Measurements from ENCODE around the gene PABPC1L2A.
"Not testable (repeated sequence)": the region's sequence is repeated elsewhere in the genome, so short reads cannot be mapped to it uniquely, and the experiment has no call there.

Gene PABPC1L2A

DNA sequence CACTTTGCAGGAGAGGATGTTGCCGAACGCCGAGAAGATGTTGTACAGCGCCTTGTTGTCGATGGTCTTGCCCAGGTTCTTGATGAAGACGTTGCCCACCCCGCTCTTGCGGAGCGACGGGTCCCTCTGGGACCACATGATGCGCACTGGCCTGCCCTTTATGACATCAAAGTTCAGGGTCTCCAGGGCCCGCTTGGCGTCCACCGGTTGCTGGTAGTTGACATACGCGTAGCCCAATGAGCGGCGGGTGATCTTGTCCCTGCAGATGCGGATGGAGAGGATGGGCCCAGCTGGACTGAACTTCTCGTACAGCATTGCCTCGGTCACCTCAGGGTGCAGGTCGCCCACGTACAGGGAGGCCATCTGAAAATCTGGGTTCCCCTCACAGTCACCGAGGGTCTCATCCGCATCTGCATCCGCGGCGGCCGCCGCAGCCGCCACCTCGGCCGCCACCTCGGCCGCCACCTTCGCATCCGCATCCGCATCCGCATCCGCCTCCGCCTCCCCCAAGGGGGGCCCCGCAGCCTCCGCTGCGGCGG is at the start of gene PABPC1L2A:
Gene PABPC1L2A, minus strand, starts transcription at position 489 of the 539 bp plus-strand sequence. Its CDS starts 126 bp downstream, at position 363.
- DNase-seq: not testable (repeated sequence)

DNA sequence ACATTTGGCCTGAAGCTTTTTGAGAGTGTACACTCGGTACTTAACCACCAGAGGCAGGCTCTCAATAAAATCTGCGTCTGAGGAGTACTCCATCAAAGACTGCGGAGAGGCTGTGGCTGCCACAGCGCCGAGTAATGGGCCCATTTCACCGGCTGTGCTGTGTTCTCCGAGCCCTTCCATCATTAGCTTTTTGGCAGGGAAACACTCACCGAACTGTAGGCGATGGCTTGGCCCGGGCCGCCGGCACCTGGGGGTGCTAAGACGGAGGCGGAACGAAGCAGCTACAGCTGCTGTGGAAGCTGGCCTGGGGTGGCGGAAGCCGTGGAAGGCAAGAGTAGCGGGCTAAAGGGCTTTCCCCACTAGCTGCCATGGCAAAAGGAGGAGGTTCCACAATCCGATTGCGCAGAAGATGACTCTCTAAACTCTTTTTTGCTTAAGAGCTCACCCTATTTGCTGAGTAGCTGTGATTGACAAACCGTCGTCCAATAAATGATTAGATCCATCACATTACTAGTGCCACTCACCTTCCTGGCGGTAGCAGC is 48.5 kb upstream of the PABPC1L2A start:
- no peak for DNase-seq

DNA sequence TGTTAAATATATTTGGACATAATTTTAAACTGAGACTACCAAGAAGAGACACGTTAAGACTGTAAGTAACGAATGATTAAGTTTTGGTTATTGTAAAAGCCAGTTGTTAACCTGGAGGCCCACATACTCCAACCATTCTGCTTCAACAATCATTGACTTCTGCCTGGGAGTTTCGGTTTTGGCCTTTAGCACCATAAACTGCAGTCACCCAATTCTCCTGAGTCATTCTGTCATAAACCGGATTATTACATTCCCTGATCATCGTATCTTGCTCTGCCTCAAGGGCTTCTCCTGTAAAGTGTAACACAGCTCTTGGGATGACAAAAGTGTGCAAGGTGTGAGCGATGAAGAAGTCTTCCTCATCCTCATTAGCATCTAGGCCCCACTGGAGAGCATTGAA is 46.9 kb upstream of the PABPC1L2A start:
- DNase-seq: no peak

DNA sequence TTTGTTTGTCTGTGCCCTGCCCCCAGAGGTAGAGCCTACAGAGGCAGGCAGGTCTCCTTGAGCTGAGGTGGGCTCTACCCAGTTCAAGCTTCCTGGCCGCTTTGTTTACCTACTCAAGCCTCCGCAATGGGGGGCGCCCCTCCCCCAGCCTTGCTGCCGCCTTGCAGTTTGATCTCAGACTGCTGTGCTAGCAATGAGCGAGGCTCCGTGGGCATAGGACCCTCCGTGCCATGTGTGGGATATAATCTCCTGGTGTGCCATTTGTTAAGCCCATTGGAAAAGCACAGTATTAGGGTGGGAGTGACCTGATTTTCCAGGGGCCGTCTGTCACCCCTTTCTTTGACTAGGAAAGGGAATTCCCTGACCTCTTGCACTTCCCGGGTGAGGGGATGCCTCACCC is 20.2 kb upstream of the PABPC1L2A start:
- DNase-seq: not testable (repeated sequence)

DNA sequence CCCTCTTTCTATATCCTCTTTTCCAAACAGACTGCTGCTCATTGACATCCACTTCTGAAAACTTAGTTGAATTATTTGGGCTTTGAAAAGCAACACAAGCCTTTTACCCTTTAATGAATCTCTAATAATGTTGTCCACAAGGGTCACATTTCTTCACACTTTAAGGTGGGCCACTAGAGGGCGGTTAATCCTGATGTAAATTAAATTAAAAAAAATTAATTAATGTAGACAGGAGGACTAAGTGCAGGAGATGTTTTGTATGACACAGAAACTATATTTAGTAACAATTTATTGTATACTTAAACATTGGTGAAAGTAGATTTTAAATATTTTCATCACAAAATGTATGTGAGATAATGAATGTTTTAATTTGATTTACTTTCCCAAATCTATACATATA is 7.5 kb upstream of the PABPC1L2A start:
- not testable (repeated sequence) for DNase-seq

DNA sequence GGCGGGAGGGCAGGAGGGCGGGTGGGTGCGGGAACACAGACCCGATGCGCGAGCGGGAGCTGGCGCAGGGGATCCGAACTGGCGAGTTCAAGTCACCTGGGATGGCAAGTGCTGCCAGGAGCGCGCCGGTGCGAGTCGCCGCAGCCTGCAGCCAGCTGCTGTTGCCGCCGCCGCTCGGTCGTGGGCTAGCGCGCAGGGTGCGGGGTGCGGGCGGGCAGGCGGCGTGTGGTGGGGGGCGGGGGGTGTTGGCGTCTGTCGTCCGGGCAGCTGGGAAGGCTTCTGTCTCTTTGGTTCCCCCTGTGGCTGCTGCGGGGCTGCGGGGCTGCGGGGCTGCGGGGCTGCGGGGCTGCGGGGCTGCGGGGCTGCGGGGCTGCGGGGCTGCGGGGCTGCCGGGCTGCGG is 572 bp upstream of the PABPC1L2A start:
- not testable (repeated sequence) for DNase-seq

DNA sequence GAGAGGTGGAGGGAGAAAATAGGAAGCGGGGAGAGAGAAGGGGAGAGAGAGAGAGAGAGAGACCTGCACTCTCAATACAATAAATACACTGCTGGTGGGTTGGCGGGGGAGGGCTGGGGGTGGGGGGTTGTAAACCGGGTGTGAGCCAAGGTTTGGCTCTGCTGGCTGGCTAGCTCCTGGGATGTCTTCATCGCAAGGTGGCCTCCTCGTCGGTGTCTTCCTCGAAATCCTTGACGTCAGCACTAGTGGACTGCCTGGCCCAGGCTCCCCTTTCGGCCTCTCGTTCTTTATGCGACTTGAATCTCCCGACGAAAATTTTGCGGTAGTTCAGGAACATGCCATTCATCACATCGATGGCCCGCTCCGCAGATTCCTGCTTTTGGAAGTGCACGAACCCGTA is 715 bp downstream of the PABPC1L2A start:
- not testable (repeated sequence) for DNase-seq

DNA sequence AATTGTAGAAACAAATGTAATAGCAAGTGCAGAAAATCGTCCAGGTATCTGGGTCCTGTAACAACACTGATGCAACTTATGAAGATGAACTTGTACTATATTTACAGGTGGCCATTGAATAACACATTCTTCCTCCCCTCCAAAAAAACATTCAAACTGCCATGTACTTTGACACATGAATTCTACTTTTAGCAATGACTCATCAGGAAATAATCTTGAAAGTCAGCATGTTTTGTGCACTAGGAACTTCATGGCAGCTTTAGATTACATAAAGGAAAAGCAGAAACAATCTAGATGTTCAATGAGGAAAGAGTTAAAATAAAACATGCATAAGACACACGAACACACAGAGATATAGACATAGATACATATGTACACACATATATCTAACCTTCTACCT is 2.5 kb downstream of the PABPC1L2A start:
- DNase-seq: no peak

DNA sequence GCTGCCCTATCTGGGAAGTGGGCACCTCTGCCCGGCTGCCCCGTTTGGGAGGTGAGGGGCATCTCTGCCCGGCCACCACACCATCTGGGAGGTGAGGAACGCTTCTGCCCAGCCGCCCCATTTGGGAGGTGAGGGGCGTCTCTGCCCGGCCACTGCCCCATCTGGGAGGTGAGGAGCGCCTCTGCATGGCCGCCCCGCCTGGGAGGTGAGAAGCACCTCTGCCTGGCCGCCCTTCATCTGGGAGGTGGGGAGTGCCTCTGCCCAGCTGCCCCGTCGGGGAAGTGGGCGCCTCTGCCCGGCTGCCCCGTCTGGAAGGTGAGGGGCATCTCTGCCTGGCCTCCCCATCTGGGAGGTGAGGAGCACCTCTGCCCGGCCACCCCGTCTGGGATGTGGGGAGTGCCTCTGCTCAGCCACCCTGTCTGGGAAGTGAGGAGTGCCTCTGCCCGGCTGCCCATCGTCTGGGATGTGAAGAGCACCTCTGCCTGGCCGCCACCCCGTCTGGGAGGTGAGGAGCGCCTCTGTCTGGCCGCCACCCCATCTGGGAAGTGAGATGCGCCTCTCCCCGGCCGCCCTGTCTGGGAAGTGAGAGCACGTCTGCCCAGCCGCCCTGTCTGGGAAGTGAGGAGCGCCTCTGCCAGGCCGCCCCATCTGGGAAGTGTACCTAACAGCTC is 9.8 kb downstream of the PABPC1L2A start:
- no peak for DNase-seq

DNA sequence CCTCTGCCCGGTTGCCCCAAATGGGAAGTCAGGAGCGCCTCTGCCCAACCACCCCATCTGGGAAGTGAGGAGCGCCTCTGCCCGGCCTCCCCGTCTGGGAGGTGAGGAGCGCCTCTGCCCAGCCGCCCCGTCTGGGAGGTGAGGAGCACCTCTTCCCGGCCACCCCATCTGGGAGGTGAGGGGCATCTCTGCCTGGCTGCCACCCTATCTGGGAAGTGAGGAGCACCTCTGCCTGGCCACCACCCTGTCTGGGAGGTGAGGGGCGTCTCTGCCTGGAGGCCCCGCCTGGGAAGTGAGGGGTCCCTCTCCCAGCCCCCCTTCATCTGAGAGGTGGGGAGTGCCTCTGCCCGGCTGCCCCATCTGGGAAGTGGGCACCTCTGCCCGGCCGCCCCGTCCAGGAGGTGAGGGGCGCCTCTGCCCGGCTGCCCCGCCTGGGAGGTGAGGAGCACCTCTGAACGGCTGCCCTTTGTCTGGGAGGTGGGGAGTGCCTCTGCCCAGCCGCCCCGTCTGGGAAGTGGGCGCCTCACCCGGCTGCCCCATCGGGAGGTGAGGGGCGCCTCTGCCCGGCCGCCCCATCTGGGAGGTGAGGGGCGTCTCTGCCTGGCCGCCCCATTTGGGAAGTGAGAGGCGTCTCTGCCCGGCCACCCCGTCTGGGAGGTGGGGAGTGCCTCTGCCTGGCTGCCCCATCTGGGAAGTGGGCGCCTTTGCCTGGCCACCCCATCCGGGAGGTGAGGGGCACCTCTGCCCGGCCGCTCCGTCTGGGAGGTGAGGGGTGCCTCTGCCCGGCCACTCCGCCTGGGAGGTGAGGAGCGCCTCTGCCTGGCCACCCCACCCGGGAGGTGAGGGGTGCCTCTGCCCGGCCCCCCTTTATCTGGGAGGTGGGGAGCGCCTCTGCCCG is 10.6 kb downstream of the PABPC1L2A start:
- no peak for DNase-seq

DNA sequence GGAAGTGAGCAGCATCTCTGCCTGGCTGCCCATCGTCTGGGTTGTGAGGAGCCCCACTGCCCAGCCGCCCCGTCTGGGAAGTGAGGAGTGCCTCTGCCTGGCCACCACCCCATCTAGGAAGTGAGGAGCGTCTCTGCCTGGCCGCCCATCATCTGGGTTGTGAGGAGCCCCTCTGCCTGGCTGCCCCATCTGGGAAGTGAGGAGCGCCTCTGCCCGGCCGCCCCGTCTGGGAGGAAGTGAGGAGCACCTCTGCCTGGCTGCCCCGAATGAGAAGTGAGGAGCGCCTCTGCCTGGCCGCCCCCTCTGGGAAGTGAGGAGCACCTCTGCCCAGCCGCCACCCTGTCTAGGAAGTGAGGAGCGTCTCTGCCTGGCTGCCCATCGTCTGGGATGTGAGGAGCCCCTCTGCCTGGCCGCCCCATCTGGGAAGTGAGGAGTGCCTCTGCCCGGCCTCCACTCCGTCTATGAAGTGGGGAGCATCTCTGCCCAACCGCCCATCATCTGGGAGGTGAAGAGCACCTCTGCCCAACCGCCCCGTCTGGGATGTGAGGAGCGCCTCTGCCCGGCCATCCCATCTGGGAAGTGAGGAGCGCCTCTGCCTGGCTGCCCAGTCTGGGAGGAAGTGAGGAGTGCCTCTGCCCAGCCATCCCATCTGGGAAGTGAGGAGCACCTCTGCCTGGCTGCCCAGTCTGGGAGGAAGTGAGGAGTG is 11.4 kb downstream of the PABPC1L2A start:
- DNase-seq: not testable (repeated sequence)

DNA sequence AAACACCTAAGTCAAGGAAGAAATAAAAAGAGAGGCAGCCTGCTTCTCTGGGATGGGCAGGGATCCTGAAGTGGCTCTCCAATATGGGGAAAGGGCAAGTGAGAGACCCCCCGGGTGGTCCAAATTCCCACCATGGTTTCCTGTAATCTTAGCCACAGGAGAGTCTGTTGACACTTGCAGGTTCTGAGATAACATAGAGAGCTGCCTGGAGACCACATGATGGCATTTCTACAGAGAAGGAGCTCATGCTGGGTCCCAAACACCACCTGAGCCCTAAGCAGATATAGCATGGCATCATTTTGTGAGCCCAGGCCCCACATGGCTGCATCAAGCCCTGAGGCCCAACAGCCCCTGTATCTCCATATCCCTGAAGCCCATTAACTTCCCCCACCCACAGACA is 50.4 kb downstream of the PABPC1L2A start:
- DNase-seq: no peak

Data from NCI-H1092 (cell line).